KMS-11 (cell line): ENCODE results near the gene PYDC2.
"Not testable (repeated sequence)": the region's sequence is repeated elsewhere in the genome, so short reads cannot be mapped to it uniquely, and the experiment has no call there.

Experiments used
- H2AFZ ChIP-seq: fragments of 200-600 bp; sonication (generic); 2 replicates; pipeline ENCODE4 v1.6.1; 2016; ENCODE audit warnings: antibody characterized with exemption, mixed run types, low read depth
- H3K27ac ChIP-seq: fragments of 200-600 bp; sonication (generic); 2 replicates; pipeline ENCODE4 v1.6.1; 2016; ENCODE audit warnings: mild to moderate bottlenecking, mixed run types
- H3K27me3 ChIP-seq: fragments of 200-600 bp; sonication (generic); 2 replicates; pipeline ENCODE4 v1.6.1; 2017; ENCODE audit warnings: mild to moderate bottlenecking, low read depth, mixed run types, moderate library complexity; ENCODE audit not compliant: insufficient read depth
- H3K36me3 ChIP-seq: fragments of 200-600 bp; sonication (generic); 2 replicates; pipeline ENCODE4 v1.6.1; 2017; ENCODE audit warnings: mild to moderate bottlenecking, mixed run types; ENCODE audit not compliant: insufficient read depth
- H3K4me1 ChIP-seq: fragments of 200-600 bp; sonication (generic); 2 replicates; pipeline ENCODE4 v1.6.1; 2016; ENCODE audit warnings: mild to moderate bottlenecking, low read depth, mixed run types; ENCODE audit not compliant: poor library complexity, severe bottlenecking
- H3K4me2 ChIP-seq: fragments of 200-600 bp; sonication (generic); 2 replicates; pipeline ENCODE4 v1.7.0; 2016; ENCODE audit warnings: mild to moderate bottlenecking, mixed run types
- H3K4me3 ChIP-seq: fragments of 200-600 bp; sonication (generic); IDR thresholded peaks from 2 replicates; pipeline ENCODE4 v1.6.1; 2017; ENCODE audit warnings: low read depth, low read length, mixed read lengths; ENCODE audit not compliant: insufficient read depth
- H3K79me2 ChIP-seq: fragments of 200-600 bp; sonication (generic); 2 replicates; pipeline ENCODE4 v1.6.1; 2016; ENCODE audit warnings: low read depth, mixed run types; ENCODE audit not compliant: insufficient read depth
- H3K9ac ChIP-seq: fragments of 200-600 bp; sonication (generic); 2 replicates; pipeline ENCODE4 v1.6.1; 2016; ENCODE audit warnings: mild to moderate bottlenecking, mixed run types
- H4K20me1 ChIP-seq: fragments of 200-600 bp; sonication (generic); 2 replicates; pipeline ENCODE4 v1.6.1; 2016; ENCODE audit warnings: mild to moderate bottlenecking, mixed run types; ENCODE audit not compliant: insufficient read depth
- TF ChIP-seq, protein P1 (sequence below): fragments of 200-600 bp; sonication (generic); conservative IDR thresholded peaks from 2 replicates; pipeline ENCODE4 v1.6.1; 2017; ENCODE audit warnings: low read depth, mild to moderate bottlenecking, antibody characterized with exemption, low read length, moderate library complexity, mixed read lengths

Gene PYDC2

DNA sequence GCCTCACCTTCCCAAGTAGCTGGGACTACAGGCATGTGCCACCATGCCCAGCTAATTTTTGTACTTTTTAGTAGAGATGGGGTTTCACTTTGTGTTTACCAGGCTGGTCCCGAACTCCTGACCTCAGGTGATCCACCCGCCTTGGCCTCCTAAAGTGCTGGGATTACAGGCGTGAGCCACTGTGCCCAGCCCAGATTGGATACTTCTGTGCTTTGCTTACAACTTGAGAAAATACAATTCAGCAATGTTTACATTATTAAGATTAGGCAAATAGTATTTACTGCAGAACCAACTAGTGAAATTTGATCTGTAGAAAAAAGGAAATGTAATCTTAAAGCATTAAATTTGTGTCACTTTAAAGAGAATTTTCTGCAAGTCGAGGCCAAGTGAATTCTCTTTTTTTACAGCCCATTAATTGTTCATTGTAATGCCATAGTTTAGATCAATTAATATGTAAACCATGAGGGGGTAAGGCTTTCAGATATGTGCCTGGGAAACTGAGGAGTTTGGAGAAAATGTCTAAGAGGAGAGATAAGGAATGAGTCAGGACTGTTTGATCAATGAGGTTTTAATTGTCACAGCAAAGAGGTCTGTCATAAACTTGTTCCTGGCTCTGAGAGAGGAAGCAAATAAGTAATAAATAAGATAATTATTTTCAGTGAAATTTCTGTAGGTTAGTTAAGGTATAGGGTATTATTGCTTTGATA is 15.3 kb downstream of the PYDC2 start:
- H3K27ac ChIP-seq = no peak overlapping the region
- no peak overlapping the region for H2AFZ ChIP-seq
- TF ChIP-seq, protein P1, sequence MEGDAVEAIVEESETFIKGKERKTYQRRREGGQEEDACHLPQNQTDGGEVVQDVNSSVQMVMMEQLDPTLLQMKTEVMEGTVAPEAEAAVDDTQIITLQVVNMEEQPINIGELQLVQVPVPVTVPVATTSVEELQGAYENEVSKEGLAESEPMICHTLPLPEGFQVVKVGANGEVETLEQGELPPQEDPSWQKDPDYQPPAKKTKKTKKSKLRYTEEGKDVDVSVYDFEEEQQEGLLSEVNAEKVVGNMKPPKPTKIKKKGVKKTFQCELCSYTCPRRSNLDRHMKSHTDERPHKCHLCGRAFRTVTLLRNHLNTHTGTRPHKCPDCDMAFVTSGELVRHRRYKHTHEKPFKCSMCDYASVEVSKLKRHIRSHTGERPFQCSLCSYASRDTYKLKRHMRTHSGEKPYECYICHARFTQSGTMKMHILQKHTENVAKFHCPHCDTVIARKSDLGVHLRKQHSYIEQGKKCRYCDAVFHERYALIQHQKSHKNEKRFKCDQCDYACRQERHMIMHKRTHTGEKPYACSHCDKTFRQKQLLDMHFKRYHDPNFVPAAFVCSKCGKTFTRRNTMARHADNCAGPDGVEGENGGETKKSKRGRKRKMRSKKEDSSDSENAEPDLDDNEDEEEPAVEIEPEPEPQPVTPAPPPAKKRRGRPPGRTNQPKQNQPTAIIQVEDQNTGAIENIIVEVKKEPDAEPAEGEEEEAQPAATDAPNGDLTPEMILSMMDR = no peak
- H3K4me1 ChIP-seq = no peaks in the 10 kb centered on the region
- H3K36me3 ChIP-seq = no peaks in the 10 kb centered on the region
- H3K4me3 ChIP-seq = no peak overlapping the region
- no peak overlapping the region for H3K9ac ChIP-seq
- no peaks in the 10 kb centered on the region for H3K27me3 ChIP-seq
- no peaks in the 10 kb centered on the region for H3K79me2 ChIP-seq
- no peaks in the 10 kb centered on the region for H4K20me1 ChIP-seq
- no peak overlapping the region for H3K4me2 ChIP-seq

DNA sequence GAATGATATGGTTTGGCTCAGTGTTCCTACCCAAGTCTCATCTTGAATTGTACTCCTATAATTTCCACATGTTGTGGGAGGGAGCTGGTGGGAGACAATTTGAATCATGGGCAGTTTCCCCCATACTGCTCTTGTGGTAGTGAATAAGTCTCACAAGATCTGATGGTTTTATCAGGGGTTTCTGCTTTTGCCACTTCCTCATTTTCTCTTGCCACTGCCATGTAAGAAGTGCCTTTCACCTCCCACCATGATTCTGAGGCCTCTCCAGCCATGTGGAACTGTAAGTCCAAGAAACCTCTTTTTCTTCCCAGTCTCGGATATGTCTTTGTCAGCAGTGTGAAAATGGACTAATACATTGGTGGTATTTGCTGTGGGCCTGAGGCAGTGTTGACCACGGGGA is 23.0 kb downstream of the PYDC2 start:
- H2AFZ ChIP-seq, H3K36me3 ChIP-seq: not testable (repeated sequence)

GRCh38 chr3:191484461-191484860 is 23.5 kb downstream of the PYDC2 start:
- TF ChIP-seq, protein P1 = no peak
- H3K27ac ChIP-seq = no peak overlapping the region
- no peaks in the 10 kb centered on the region for H3K36me3 ChIP-seq
- no peaks in the 10 kb centered on the region for H3K79me2 ChIP-seq
- H3K9ac ChIP-seq = no peak overlapping the region
- H2AFZ ChIP-seq = no peak overlapping the region
- H3K4me3 ChIP-seq = no peak overlapping the region
- H3K4me2 ChIP-seq = no peak overlapping the region
- no peaks in the 10 kb centered on the region for H3K4me1 ChIP-seq
- H3K27me3 ChIP-seq = no peaks in the 10 kb centered on the region
- no peaks in the 10 kb centered on the region for H4K20me1 ChIP-seq

More for the DNA sequence above, 23.0 kb downstream of the PYDC2 start:
- H3K4me1 ChIP-seq, H4K20me1 ChIP-seq, H3K4me3 ChIP-seq, H3K9ac ChIP-seq, H3K79me2 ChIP-seq, H3K27me3 ChIP-seq, H3K4me2 ChIP-seq, H3K27ac ChIP-seq: not testable (repeated sequence)

- Histone ChIP-seq H3K4me3 (no peak overlapping the region), H3K27me3 (no peaks in the 10 kb centered on the region), H2AFZ (no peak overlapping the region), H3K27ac (no peak overlapping the region), H3K9ac (no peak overlapping the region), H4K20me1 (no peaks in the 10 kb centered on the region), H3K4me1 (no peaks in the 10 kb centered on the region), H3K36me3 (no peaks in the 10 kb centered on the region), H3K79me2 (no peaks in the 10 kb centered on the region), H3K4me2 (no peak overlapping the region)
- TF ChIP-seq, protein P1 = no peak
Measured at GRCh38 chr3:191492601-191493000, 31.6 kb downstream of the PYDC2 start.

DNA sequence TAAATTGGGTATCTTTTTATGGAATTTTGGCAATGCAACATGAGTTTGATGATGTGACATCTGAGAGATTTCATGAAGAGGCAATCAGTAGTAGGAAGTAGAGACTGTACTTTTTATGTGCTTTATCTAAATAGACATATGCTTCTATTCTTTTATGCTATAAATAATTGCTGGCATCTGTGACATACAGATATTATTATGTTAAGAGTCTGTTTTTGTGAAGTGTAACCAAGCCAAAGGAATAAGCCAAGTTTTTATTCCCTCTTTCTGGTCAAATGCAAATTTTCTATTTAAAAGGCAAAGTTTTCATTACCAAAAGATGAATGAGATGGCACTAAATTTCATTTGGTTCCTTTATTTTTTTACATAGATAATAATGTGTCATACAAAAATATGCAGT is 32.4 kb downstream of the PYDC2 start:
- Histone ChIP-seq H4K20me1 (no peaks in the 10 kb centered on the region), H3K79me2 (no peaks in the 10 kb centered on the region), H3K27ac (no peak overlapping the region), H3K4me3 (no peak overlapping the region), H3K9ac (no peak overlapping the region), H3K27me3 (no peaks in the 10 kb centered on the region), H3K4me1 (no peaks in the 10 kb centered on the region), H3K4me2 (no peak overlapping the region), H3K36me3 (no peaks in the 10 kb centered on the region), H2AFZ (no peak overlapping the region)
- TF ChIP-seq, protein P1 = no peak
